GM11168 (cell line): ENCODE data around the gene CLDN18.

ENCODE experiments used
- in situ Hi-C: fragments of 300-500 bp; cut with MboI; formaldehyde crosslinking; loops from one replicate; pipeline ENCODE4 v1.12.0; 2022; ENCODE audit warnings: low sequenced_read_pairs; ENCODE audit not compliant: unreplicated experiment

The CLDN18 gene

GRCh38 chr3:138054057-138054456 lies 44.1 kb downstream of the CLDN18 start:
- in situ Hi-C loops = no loop called here

GRCh38 chr3:138057384-138057783 lies 47.4 kb downstream of the CLDN18 start:
- in situ Hi-C loops = no loop called here

GRCh38 chr3:138059261-138059660 lies 49.3 kb downstream of the CLDN18 start:
- in situ Hi-C loops = no loop called here

GRCh38 chr3:138060792-138061191 lies 50.8 kb downstream of the CLDN18 start:
- in situ Hi-C loops = no loop called here

- in situ Hi-C loops = no loop called here
Observed at GRCh38 chr3:138062037-138062436, 52.1 kb downstream of the CLDN18 start.

GRCh38 chr3:138062626-138063025 lies 52.7 kb downstream of the CLDN18 start:
- in situ Hi-C loops = no loop called here

- in situ Hi-C loops = no loop called here
Observed at GRCh38 chr3:138063416-138063815, 53.5 kb downstream of the CLDN18 start.

GRCh38 chr3:138065949-138066348 lies 56.0 kb downstream of the CLDN18 start:
- in situ Hi-C loops = loop anchor here (5.0 kb wide), 1 partner anchor 51 kb away; the partner anchor contains the start of gene DZIP1L

GRCh38 chr3:138066383-138066782 lies 56.4 kb downstream of the CLDN18 start:
- in situ Hi-C loops = loop anchor here (5.0 kb wide), 1 partner anchor 51 kb away; the partner anchor contains the start of gene DZIP1L

GRCh38 chr3:138066972-138067371 lies 57.0 kb downstream of the CLDN18 start:
- in situ Hi-C loops = loop anchor here (5.0 kb wide), 1 partner anchor 50 kb away; the partner anchor contains the start of gene DZIP1L

- in situ Hi-C loops = loop anchor here (5.0 kb wide), 1 partner anchor 49 kb away; the partner anchor contains the start of gene DZIP1L
Observed at GRCh38 chr3:138068046-138068445, 58.1 kb downstream of the CLDN18 start.

GRCh38 chr3:138068579-138069174 lies 58.7 kb downstream of the CLDN18 start:
- in situ Hi-C loops = loop anchor here (5.0 kb wide), 1 partner anchor 49 kb away; the partner anchor contains the start of gene DZIP1L

GRCh38 chr3:138070006-138070405 lies 60.0 kb downstream of the CLDN18 start:
- in situ Hi-C loops = no loop called here

GRCh38 chr3:138072796-138073195 lies 62.8 kb downstream of the CLDN18 start:
- in situ Hi-C loops = no loop called here

- in situ Hi-C loops = no loop called here
Observed at GRCh38 chr3:138078096-138078495, 68.1 kb downstream of the CLDN18 start.

GRCh38 chr3:138078901-138079344 lies 69.0 kb downstream of the CLDN18 start:
- in situ Hi-C loops = no loop called here

- in situ Hi-C loops = no loop called here
Observed at GRCh38 chr3:138079901-138080300, 69.9 kb downstream of the CLDN18 start.

GRCh38 chr3:138081371-138082084 lies 71.6 kb downstream of the CLDN18 start:
- in situ Hi-C loops = no loop called here

GRCh38 chr3:138082085-138082991 lies 72.4 kb downstream of the CLDN18 start:
- in situ Hi-C loops = no loop called here

- in situ Hi-C loops = no loop called here
Observed at GRCh38 chr3:138082992-138083386, 73.0 kb downstream of the CLDN18 start.
